HG03521 (cell line): ENCODE data around the gene ATG2B.
A peak's percentile ranks its signal among the peaks of the same experiment; 100 is the strongest.
"Not testable (repeated sequence)": the region's sequence is repeated elsewhere in the genome, so short reads cannot be mapped to it uniquely, and the experiment has no call there.

Experiments
- ATAC-seq: cut with Tn5 transposase; IDR thresholded peaks from one replicate; pipeline ENCODE4 v1.9.1; 2021; ENCODE audit warnings: mild to moderate bottlenecking, moderate library complexity; ENCODE audit not compliant: unreplicated experiment

ATG2B gene

DNA sequence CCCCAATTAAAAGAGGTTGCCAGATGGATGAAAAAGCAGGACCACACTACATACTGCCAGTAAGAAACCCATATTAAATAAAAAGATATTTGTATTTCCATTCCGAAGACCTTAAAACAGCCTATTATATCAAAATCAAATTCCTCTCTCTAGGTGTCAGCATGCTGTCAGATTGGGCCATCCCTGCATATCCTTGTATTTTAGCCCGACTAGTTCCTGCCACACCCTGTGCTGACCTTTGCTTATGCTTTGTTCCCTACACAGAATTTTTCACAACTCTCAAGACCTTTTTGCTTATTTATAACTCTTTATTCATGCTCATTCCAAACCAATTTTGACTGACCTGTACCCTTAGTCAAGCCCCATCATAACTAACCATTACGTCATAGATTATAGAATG lies 13.0 kb upstream of the ATG2B start:
- ATAC-seq: no peak

DNA sequence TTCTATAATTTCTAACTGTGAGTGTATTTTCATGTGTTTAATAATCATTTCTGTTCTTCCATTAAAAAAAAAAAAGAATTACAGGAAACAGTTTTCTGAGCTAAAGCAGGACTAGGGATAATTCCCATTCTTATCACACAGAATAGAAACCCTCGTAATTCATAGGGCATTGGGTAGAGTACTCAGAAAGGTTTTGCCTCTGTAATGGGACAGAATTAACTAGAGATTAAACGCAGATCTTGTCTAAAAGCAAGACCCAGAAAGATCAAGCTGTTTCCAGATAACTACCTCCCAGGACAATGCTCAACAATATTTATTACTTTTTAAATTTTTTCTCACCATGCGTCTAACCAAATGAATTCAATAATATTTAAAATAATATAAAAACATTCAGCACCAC lies 10.4 kb upstream of the ATG2B start:
- ATAC-seq: no peak

DNA sequence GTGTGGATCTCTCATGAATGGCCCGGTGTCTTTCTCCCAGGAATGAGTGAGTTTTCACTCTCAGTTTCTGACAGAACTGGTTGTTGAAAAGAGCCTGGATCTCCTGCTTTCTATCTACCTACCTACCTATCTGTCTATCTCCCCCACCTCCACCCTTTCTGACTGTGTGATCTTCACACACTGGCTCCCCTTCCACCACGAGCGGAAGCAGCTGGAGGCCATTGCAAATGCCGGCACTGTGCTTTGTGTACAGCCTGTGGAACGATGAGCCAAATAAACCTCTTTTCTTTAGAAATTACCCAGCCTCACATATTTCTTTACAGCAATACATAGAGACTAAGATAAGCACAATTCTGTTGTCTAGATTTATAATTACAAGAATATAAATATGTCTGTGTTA lies 7.4 kb upstream of the ATG2B start:
- ATAC-seq: no peak

DNA sequence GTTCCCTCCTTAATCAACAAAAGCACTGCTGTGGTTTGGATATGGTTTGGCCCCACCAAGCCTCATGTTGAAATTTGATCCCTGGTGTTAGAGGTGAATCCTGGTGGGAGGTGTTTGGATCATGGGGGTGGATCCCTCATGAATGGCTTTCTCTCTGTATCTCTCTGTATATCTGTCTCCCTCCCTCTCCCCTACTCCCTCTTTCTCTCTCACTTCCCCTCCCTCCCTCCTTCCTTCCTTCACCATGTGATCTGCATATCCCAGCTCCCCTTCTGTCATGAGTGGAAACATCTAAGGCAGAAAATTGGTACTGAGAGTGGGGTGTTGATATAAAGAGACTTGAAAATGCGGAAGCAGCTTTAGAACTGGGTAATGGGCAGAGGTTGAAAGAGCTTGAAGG lies 5.4 kb upstream of the ATG2B start:
- ATAC-seq: no peak

DNA sequence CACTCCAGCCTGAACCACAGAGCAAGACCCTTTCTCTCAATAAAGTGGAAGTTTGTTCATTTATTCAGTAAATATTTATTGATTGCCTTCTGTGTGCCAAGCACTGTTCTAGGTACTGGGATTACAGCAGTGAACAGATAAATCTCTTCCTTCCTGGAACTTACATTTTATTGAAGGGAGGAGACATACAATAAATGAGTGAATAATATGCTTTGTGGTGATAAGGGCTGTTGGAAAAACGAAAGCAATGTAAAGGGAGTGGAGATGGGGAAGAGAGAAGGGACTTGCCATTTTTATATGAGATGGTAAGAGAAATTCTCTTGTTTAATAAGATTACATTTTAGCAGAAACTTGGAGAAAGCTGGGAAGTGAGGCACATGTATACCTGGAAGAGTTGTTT lies 1.8 kb upstream of the ATG2B start:
- ATAC-seq: no peak

DNA sequence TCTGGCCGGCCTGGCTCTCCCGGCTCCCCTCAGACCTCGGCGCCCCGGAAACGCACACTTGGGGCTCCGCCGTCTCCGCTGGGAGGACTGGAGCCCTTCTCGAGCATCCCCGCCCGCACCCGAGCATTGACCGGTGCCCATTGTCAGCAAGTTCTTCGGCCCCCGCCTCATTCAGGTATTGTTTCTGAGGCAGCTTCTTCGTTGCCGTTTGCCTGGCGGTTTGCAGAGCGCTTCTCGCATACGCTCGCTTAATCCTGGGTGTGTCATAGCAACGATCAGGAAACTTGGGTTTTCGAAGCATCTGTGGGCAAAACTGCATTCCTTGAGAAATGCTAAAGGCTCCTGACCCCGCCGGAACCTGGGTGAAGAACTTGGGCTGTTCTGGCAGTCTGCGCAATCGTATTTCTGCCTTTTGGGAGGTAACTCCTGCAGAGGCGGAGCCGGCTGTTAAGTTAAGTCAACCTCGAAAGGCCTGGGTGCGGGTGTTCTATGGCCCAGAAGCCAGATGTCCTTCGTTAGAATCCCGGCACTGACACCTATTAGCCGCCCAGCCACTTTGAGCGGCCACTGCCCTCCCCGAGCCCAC lies 703 bp upstream of the ATG2B start:
- ATAC-seq: peak; percentile 12

DNA sequence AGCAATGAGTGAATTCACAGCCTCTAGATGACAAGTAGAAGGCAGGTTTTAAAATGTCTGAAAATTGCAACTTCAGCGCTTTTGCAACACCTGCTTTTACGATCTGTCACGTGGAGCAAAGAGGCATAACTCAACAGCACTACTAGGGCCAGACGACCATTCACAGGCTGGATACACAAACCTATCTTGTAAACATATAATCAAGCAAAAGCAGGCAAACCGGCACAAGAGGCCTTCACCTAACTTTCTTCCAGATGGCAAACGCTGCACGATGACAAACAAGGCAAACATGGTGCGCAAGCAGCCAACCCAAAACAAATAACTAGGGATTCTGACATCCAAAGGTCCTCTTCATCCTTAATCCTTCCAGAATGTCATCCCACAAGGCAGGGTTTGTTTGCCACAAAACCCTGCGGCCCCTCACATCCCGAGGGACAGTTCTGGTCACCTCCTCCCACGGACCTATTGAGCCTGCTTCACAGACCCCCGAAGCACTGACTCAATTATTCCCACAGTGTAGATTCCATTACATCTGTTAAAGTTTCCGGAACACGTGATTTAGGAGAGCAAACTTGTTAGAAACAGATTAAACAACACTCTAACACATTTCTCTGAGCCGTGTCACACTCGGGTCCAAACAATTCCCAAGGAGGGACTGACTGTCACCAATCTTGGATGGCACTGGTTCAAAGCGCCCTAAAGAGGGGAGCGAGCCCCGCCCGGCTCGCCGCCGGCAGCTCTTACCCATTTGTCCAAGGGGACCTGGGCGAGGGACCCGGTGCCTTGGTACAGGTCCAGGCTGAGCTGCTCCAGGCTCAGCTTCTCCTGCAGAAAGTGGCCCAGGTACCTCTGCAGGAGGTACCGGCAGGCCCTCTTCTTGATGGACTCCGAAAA lies 823 bp downstream of the ATG2B start:
- ATAC-seq: peak; percentile 10

DNA sequence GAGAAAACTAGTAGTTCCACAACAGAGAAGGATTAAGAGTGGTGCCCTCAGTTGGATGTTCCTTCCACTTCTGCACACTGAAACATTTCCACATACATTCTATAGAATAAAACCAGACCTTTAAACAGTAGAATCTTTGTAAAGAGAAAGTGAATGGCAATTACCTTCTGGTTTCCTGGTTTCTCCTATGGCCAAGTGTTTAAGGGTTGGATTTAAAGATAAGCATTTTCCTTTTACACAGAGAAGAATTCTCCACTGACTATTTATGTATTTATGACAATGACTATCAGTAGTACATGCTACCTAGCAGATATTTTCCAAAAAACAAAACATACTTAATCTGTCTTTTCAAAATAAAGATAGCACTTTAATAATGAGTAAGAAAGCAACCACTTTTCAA lies 3.2 kb downstream of the ATG2B start:
- ATAC-seq: no peak

DNA sequence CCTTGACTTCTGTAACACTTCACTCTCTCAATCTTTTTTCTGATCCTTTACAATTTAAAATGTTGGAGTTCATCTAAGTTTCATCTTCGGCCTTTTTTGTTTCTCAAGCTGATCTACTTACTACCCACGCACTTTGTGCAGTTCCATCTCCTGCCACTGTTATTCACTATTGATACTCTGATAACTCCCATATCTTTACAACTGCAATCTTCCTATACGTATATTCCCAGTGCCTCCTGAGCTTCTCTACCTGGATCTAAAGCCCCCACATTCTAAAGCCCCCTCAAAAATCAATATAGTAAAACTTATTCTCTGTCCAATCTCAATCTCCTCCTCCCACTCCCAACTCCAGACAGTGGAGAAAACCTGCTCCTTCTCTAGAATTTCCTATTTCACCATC lies 5.9 kb downstream of the ATG2B start:
- no peak for ATAC-seq

DNA sequence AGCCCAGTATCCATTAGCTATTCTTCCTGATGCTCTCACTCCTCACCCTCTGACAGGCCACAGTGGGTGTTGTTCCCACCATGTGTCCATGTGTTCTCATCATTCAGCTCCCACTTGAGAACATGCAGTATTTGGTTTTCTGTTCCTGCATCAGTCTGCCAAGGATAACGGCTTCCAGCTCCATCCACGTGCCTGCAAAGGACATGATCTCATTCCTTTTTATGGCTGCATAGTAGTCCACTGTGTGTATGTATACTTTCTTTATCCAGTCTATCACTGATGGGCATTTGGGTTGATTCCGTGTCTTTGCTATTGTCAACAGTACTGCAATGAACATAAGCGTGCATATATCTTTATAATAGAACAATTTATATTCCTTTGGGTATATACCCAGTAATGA lies 8.9 kb downstream of the ATG2B start:
- no peak for ATAC-seq

DNA sequence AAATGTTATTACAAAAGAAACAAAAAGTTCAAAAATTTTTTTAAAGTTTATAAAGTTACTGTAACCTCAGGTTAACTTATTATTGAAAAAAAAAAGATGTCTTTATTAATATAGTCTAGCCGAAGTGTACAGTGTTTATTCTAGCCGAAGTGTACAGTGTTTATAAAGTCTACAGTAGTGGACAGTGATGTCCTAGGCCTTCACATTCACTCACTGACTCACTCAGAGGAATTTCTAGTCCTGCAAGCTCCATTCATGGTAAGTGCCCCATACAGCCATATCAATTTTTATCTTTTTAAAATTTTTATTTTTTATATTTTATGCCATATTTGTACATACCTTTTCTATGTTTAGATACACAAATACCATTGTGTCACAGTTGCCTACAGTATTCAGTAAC lies 10.4 kb downstream of the ATG2B start:
- ATAC-seq: no peak

DNA sequence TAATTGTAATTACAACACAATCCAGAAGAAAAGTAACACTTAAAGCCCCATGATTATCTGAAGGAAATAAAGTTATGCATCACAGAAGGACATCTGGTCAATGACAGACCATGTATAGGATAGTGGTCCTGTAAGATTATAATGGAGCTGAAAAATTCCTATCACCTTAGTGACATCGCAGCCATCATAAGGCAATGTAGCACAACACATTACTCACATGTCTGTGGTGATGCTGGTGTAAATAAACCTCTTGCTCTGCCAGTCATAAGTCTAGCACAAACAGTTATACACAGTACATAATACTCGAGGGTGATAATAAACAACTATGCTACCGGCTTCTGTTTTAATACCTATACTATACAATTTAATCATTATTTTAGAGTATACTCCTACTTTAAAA lies 11.2 kb downstream of the ATG2B start:
- no peak for ATAC-seq

DNA sequence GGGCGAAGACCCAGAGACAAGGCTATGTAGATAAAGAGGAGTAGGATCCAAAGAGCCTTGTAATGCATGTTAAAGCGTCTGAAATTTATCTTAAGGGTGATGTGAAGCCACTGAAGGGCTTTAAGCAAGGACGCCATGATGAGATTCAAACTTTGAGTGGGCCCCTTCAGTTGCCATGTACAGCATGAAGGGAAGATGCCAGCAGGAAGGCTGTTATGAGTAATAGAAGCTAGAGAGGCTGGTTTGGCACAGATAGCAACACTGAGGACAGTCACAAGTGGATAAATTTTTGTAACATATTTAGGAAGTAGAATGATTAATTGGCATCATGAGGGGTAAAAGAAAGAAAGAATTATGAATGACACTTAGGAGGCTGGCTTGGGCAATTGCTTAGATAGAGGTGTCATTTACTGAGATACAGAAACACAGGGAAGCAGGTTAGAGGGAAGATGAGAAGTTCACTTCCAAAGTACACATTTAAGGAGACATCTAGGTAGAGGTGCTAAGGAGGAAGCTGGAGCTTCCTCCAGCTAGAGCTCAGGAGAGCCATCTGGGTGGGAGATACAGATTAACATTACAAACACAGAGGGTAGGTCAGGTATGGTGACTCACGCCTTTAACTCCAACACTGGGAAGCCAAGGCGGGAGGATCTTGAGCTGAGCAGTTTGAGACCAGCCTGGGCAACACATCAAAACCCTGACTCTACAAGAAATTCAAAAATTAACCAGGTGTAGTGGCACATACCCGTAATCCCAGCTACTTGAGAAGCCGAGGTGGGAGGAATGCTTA lies 13.7 kb downstream of the ATG2B start:
- ATAC-seq: no peak

DNA sequence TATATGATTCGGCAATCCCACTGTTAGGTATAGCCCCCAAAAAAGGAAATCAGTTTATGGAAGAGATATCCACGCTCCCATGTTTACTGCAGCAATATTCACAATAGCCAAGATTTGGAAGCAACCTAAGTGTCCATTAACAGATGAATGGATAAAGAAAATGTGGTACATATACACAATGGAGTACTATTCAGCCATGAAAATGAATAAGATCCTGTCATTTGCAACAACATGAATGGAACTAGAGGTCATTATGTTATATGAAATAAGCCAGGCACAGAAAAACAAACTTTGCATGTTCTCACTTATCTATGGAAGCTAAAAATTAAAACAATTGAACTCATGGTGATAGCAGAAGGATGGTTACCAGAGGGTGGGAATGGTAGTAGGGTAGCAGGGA lies 15.2 kb downstream of the ATG2B start:
- ATAC-seq: not testable (repeated sequence)

DNA sequence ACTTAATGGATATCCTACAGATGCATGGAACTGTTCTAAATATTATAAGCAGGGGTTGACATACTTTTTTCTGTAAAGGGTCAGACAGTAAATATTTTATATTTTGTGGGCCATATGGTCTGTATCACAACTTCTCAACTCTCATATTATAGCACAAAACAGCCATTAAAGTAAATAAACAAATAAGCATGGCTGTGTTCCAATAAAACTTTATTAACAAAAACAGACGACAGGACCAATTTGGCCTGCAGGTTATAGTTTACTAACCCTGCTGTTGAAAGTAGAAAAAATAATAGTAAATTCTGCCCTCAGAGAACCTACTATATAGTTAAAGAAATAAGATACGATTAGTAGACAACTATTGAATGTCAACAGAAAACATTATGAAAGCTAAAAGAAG lies 17.5 kb downstream of the ATG2B start:
- no peak for ATAC-seq

DNA sequence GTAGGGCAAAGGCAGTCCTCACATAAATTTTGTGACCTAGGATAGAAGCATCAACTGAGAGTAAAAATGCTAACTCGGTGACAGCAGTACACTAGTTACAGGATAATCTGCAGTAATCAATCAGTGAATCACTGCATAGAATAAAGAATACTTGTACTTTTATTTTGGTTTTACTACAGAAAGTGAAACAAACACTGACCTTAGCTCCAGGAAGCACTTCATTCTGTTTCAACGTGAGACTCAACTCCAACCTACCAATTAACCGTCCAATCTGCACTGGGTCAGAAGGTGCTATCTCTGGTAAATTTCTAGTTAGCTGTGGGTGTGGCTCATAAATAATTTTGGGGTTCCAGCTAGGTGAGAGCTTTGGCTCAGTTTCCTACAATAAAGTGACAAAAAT lies 21.8 kb downstream of the ATG2B start:
- no peak for ATAC-seq

DNA sequence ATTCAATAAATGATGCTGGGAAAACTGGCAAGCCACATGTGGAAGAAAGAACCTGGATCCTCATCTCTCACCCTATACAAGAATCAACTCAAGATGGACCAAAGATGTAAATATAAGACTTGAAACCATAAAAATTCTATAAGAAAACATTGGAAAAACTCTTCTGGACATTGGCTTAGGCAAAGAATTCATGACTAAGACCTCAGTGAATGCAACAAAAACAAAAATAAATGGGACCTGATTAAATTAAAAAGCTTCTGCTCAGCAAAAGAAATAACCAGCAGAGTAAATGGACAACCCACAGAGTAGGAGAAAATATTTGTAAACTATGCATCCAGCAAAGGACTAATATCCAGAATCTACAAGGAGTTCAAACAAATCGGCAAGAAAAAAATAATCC lies 24.6 kb downstream of the ATG2B start:
- no peak for ATAC-seq

DNA sequence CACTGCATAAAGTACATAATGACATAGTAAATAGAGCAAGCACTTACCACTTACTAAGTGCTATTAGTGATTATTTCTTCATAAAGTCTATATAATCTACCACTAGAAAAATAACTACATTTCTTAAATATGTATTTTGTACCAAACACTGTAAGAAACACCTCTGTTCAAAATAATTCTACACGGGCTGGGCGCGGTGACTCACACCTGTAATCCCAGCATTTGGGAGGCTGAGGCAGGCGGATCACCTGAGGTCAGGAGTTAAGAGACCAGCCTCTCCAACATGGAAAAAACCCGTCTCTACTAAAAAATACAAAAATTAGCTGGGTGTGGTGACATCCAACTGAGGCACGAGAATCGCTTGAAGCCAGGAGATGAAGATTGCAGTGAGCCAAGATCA lies 38.9 kb downstream of the ATG2B start:
- ATAC-seq: no peak

DNA sequence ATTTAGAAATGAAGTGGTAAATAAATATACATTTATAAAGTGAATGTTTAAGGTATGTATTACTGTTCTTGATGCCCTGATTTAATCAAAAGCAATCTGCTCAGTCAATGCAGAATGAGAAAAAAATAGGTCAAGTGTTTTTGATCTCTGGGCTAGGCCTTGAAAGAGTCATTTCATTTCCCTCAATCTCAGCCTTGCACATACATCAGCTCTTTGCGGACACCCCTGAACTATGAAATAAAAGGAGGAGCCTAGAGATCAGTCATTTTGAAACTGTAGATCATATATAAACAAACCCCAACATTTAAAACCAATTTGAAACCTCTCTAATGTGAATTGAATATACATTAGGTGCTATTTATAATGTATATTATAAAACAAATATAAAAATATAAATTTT lies 42.5 kb downstream of the ATG2B start:
- no peak for ATAC-seq

DNA sequence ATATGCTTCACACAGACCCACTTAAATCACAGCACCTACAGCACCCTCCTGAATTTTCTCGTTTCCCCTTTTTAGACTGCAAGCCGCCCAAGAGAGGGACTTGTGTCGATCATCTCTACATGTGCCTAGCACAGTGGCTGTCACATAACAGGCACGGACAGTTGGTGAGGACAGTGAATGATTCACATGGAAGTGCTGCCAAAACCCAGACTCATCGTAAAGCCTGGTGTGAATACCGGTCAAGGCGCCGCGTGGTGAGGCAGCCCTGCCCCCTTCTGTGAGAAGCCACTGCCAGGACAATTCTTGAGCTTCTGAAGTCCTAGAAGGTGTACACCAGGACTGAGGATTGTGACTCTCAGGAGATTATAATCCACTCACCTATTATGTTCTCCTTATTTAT lies 44.3 kb downstream of the ATG2B start:
- no peak for ATAC-seq

DNA sequence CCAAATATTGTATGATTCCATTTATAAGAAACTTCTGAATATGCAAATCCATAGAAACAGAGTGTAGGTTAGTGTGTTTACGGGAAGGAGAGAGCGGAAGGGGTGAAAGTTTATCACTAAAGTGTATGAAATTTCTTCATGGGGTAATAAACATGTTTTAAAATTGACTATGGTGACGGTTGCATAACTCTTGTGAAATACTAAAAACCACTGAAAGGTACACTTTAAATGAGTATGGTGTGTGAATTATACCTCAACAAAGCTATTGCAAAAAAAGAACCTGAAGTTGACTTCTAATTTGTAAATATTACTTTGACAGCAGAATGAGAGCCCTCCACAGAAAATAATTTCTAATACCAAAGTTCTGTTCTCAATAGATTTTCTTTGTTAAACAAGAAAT lies 47.1 kb downstream of the ATG2B start:
- ATAC-seq: no peak

DNA sequence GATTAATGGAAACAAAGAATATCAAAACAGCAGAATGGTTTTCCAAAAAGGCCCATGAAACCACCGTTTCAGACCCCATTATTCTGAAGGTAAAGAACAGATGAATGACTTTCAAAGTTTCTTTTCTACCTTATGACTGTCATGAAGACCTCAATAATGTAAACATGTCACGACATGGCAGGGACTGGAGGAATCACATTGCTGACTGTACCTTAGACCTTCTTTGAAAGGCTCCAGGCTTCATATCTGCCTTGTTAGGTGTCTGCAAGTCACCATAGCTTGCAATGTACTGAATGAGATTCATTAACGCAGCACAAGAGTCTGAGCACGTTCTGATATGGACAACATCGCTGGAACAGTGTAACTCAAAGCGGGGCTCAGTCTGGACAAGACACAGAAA lies 52.2 kb downstream of the ATG2B start:
- no peak for ATAC-seq
